ENCODE data around the gene HIVEP3.

- no peak for TF ChIP-seq POLR2A (IDR thresholded peaks at IDR 0.05)
- no peak for TF ChIP-seq CTCF (IDR thresholded peaks at IDR 0.05)
- TF ChIP-seq EP300 (IDR thresholded peaks at IDR 0.05): no peak
Observed at GRCh38 chr1:41526956-41527561, 391.7 kb downstream of the HIVEP3 start.
